SKM-1 (cell line): ENCODE data around the gene TNFRSF1B.

Source experiments
- DNase-seq: peaks from one replicate; lab custom pipeline; 2025; ENCODE audit not compliant: unreplicated experiment; lab: John Stamatoyannopoulos, UW

TNFRSF1B gene

DNA sequence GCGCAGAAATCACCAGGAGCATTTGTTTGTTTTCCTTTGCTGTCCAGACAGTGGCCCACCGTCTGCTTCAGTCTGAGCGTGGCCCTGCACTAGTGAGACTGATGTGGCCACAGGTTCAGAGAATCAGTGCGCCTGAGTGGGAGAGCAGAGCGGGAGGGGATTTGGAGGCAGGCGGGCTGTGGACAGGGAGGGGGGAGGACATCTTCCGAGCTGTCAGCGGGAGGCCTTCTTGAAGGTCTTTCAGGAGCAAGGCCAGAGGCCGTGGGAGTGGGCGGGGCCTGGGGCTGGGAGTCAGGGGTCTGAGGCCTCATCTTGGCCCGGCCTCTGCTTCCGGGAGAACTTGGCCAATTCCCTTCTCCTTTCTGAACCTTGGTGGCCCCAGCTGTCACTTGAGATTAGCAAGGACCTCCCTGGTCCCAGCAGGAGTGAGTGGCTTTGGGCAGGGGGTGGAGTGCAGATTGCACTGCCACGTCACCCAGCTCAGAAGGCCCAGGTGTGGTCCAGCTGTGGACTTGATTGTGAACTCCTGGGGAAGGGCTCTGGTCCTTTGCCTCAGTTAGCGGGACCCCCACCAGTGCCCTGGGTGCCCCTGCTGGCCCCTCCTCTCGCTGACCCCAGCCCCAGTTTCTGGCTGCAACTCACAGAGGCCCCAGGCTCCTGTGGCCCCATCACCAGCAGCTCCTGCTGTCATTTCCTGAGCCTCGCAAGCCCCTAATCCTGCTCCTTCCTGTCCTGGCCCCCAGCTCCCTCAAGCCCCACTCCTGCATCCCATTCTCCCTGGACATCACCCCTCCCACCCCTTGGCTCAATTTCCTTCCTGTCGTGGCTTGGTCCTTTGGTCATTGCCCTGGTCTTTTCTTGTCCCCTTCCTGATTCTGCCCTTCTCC lies 8.4 kb downstream of the TNFRSF1B start:
- no peak for DNase-seq

DNA sequence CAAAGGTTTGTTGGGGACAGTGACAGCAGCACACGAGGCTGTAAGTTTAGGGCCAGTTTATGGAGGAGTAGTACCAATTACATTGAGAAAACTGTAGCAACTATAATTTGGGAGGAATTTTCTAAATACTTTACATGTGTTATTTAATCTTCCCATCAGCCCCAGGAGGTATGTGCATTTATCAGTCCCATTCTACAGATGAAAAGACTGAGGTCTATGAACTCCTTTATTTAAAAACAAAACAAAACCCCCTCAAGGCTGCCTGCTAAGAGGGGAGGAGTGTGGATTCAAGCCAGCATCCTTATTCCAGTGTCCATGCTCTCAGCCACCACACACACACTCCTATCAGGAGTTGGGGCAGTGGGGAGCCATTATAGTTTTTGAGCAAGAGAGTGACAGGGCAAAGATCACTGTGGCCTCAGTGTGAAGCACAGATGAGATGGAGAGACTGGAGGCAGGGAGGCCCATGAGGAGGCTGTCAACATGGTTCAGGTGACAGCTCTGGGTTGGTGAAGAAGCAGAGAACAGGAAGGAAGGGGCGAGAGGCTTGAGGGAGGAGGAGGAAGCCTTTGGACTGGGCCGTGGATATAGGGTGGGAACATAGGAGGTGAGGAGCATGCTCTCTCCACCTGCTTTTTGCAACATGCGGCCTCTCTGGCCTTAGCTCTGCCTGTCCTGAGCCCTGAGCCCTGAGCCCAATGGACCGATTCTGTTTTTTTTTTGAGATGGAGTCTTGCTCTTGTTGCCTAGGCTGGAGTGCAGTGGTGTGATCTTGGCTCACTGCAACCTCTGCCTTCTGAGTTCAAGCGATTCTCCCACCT lies 9.7 kb downstream of the TNFRSF1B start:
- DNase-seq, result no peak

DNA sequence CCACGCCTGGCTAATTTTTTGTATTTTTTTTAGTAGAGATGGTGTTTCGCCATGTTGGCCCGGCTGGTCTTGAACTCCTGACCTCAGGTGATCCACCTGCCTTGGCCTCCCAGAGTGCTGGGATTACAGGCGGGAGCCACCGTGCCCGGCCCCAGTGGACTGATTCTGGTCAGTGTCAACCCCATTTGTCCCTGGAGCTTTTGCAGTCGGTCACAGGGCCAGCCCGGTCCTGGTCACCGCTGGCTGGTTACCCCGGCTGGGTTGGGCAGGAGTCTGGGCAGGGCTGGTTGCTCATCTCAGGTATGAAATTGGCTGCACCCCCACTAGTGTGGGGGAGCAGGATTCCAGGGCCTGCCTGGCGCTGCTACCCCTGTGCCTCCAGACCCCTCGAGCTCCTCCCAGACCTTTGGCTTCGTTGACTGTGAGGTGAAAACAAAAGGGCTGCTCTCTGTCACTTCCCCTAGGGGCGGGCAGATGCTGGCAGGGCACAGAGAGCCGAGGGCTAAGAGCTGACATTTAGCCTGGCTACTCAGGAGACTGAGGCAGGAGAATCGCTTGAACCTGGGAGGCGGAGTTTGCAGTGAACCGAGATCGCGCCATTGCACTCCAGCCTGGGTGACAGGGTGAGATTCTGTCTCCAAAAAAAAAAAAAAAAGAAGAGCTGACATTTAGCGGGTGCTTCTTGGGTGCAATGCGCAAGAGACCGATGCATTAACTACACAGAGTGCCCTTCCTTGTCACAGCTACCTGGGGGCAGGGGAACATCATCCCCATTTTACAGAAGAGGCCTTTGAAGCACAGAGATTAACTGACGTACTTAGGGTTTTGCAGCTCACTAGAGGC lies 10.6 kb downstream of the TNFRSF1B start:
- no peak for DNase-seq

DNA sequence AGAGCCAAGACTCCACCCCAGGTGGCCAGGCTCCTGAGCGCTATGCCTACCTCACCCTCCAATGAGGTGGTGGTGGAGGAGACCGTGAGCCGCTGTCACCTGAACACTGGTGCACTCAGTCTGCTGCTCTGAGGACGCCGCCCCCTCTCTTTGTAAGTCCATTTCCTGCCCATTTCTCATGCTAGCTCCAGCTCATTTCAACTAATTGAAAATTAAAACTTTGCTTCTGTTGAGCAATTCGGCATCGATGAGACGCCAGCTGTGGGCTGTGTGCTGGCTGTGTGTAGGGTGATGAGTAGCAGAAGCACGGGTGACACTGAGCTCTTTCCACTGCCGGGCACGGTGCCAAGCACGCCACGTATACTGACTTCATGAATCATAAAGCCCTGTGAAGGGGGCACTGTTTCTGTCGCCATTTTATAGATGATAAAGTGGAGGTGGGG lies 11.2 kb downstream of the TNFRSF1B start:
- peak; percentile 12 for DNase-seq

DNA sequence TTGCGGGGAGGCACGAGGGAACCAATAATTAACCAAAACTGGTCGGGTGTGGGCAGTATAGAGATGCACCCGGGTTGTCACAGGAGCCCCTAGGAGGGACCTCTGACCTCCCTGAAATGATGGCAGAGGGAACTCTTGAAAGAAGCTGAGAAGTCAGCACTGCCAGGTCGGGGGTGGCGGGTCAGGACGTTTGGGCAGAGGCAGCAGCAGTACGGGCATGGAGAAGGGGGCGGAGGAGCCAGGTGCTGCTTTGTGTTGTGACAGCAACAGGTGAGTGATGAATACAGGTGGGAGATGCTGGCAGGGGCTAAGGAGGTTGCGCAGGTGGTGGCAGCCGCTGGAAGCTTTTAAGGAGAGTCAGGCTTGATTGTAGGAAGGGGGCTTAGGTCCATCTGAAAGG lies 11.7 kb downstream of the TNFRSF1B start:
- no peak for DNase-seq

DNA sequence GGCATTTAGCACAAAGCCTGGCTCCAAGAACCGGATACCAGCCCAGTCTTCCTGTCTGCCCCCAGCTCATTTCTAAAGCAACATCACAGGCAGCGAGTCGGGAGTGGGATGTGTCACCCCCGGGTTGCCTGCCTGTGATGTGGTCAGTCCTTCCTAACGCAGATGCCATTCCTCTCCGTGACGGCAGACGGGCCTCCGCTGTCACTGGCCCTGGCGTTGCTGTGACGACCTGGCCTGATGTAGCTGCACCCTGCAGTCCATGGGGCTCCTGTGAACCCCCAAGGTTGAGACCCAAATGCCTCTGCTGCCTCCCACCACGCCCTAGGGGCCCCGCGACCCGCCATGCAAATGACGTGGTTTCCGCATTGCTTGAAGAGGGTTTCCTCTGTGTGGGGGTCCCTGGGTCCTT lies 12.3 kb downstream of the TNFRSF1B start:
- DNase-seq, result no peak

DNA sequence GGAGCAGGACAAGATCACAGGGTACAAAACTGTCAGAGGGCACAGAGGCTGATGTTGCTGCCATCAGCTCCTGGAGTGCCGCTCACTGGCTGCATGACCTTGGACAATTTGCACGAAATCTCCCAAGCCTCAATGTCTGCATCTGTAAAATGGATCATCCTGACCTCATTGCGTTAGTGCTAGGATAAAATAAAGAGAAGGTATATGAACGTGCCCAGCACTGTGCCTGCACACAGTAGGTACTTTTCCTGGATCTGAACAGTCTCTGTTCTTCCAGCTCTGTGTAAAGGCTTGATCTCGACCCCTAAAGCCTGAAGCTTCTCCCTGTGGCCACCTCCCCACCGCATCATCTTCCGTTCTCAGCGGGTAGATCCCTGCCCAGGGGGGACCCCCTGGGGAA lies 12.9 kb downstream of the TNFRSF1B start:
- no peak for DNase-seq

DNA sequence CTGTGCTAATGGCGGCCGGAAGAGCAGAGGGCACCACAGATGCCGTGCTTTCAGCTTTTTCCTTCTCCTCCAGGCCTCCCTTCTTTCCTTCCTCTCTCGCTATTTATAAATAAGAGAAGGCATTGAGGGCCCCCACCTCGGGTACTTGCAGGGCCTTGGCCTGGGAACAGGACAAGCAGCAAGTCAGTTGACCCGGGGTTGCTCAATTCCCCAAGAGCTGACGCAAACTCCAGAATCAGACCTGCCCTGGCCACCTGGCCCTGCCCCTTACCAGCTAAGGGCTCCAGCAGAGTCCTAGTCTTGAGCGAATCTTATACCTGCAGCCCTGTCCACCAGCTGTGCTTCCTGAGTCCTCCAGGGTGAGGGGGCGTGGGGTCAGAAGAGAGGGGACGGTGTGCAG lies 13.5 kb downstream of the TNFRSF1B start:
- peak; percentile 94 for DNase-seq

DNA sequence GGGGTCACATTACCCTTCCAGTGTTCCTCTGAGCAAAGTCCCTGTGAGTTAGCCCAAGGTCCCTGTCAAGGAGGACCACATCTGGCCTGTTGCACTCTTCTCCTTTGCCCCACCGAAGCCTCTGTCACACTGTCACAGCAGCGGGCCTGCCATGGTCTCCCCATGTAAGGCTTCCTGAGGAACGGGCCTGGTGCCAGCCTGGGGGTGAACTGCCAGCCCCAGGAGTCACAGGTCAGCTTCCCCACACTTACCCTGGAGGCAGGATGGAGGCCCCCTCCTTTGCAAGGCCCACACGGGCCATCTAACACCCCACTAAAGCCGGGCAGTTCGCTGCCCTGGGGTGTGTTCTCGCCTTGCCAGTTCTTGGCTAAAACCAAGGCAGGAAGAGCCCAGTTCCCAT lies 14.1 kb downstream of the TNFRSF1B start:
- DNase-seq, result no peak

DNA sequence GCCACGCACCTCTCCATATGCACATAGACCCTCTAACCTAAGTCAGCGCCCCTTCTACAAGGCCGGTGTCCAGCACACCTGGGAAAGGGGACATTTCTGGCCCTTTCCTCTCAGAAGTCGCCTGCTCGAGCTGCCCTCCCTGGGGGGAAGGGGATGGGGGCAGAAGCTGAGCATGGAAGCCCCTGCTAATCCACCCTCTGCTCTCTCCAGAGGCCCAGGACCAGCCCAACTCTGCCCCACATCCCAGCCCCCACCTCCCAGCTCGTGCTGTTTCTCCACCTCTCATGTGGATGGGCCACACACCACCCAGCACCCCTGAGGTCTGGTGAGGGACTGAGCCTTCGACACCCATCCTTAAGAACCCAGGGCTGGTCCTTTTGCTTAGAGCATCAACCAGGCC lies 14.8 kb downstream of the TNFRSF1B start:
- no peak for DNase-seq

DNA sequence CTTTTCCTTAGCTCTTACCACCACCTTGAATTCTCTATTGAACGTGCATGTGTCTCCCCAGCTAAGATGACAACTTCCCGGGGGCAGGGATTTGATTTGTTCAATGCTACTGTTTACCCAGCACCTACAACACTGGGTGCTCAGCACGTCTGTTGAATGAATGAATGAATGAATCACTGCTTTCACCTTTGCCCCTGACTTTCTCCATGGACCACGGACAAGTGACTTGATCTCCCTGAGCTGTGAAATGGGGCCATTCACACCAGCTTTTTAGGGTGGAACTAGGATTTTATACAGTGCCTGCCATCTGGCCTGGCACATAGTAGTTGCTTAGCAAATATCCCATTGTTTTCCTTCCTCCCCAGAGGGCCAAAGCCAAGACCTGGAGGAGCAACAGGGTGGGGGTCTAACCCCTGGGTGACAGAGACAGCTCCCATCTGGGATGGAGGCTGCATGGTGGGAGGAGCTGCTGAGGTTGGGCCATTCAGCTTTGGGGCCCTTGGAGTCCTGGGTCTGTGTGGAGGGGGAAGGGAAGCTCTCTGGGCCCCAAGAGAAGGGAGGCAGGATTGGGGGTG lies 15.7 kb downstream of the TNFRSF1B start:
- no peak for DNase-seq

DNA sequence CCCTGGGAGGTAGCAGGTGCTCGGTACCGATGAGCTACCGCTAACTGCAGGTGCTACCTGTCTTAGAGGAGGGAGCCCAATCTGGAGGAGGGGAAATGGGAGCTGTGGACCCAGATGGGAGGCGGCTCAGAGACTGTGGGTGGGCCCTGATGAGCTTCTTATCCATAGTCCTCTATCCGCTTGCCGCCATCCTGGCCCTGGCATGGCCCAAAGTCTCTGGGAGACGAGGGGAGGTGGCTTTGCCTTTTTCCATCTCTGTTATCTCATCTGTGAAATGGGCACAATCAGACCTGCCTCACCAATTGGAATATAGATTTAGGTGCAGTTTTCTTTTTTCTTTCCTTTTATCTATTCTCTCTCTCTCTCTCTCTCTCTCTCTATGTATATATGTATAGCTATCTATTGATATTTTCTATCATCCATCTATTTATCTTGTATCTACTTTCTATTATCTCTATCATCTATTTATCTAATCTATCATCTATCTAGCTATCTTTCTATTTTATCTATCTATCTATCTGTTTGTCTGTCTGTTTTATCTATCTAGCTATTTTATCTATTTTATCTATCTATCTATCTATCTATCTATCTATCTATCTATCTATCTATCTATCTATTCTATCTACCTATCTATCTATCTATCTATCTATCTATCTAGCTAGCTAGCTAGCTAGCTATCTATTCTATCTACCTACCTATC lies 16.5 kb downstream of the TNFRSF1B start:
- no peak for DNase-seq

DNA sequence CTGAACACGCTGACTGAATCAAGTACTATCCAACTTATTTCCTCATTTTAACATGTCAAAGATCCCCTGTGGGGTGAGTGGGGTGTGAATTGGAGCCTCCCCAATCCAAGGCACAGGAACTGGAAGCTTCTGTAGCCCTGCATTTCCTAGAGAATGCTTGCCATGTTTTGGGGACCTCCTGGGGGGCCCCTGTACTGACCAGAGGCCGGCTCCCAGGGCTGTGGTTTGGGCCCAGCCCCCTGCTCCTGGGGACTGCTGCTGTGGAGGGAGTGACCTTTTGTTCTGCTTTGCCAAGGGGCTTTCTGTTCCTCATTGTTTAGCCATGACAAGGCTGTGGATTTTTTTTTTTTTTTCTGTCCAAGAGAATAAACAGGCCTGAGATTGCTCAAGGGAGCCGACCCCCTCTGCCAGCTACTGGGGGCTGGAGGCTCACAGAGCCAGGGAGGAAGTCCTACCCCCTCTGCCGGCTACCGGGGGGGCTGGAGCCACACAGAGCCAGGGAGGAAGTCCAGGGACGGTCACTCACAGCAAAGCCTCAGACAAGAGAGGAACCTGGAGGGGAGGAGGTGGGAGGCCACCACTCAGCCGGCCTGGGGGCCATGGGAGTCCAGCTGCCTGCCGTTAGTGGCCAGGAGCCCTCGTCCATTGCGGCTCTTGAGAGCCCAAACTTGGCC lies 17.4 kb downstream of the TNFRSF1B start:
- DNase-seq, result peak; percentile 58

DNA sequence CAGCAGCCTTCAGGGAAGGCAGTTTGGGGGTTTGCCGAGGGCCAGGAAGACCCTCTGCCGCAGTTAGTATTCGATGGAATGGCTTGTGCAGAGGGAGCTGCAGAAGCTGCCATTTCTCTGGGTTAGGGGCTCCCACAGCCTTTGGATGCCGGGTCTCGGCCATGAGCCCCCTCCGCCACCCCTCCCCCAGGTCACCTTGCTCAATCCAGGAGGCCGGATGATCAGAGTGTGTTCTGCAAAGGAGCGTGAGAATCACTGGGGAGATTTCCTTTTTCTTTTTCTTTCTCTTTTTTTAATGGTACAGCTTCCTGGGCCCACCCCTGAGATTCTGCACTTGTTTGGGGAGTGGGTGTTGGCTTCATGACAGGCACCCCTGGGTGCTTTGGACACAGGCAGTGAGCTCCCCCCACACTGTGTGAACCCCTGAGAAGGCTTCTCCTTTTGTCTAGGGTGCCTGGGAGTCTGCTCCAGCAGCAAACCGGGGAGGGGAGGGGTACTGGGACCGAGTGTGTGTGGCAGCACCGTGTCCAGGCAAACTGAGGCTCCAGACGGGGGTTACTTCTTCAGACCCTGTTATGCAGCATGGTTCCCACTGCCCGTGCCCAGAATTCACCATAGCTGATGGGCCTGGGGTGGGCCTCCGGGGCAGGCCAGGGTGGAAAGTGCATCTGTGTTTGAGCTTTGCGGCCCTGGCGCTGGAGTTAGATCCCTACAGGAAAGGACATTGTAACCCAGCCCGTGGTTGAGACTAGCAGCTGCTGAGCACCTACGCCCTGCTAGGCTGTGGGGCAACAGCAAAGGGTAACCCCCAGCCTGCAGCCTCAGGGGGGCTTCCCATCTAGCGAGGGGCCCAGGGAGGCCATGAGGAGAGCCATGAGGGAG lies 18.5 kb downstream of the TNFRSF1B start:
- DNase-seq, result peak; percentile 28

DNA sequence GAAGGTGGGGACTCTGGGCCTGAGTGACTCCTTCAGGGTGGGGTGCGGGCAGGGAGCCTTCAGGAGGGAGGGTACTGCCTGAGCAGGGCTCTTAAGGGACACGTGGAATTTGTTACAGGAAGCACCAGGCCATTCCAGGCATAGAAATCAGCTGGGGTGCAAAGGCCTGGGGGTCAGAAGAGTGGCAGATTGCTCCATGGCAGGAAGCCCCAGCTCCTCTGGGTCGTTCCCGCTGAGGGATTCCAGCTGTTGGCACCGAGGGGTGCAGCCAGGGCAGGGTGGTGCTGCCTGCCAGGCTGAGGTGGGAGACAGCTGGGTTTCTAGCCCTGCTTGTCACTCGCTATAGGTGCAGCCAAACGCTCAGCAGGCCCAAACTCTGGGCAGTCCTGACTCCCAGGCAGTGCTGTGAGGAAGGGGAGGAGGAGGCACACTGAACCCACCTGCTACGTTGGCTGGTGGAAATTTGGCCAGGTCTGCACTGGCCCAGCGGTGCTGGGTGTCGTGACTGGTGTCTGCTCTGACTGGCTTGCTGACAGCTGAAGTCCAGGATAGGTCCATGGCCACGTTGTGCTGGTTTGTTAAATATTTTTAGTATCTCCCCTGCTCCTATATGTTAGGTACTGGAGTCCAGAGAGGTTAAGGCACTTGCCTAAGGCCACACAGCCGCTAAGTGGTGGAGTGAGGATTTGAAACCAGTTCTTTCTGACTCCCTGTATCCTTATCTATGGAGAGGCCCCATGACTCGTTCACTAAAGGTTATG lies 19.3 kb downstream of the TNFRSF1B start:
- DNase-seq, result no peak

DNA sequence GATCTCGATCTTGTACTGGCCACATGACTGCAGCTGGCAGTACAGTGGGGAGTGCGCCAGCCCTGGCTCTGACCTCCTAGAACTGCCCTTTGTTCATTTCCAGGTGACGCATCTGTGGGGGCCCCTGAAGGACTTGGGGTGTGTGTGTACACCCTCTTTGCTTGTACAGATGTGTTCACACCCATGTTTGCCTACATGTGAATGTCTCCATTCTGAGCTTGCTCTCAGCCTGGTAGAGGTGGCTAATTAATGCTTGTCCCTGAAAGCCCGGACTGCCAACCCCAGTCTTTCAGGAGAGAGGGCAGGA lies 19.8 kb downstream of the TNFRSF1B start:
- DNase-seq, result no peak

DNA sequence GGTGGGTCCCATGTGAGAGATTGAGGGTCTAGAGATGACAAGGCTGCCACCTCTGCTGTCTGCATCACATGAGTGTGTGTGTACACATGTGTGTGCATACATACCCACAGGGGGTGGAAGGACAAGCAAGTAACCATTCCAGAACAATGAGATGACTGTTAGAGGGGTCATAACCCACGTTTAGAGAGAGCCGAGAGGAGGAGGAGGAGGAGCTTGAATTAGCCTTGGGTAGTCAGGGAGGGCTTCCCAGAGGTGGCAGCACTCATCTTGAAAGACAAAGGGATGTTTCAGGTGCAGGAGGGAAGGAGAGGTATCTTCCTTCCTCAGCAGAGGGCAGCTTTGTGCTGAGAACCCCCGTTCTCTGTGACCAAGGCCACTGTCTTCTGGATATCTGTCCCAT lies 21.3 kb downstream of the TNFRSF1B start:
- no peak for DNase-seq

DNA sequence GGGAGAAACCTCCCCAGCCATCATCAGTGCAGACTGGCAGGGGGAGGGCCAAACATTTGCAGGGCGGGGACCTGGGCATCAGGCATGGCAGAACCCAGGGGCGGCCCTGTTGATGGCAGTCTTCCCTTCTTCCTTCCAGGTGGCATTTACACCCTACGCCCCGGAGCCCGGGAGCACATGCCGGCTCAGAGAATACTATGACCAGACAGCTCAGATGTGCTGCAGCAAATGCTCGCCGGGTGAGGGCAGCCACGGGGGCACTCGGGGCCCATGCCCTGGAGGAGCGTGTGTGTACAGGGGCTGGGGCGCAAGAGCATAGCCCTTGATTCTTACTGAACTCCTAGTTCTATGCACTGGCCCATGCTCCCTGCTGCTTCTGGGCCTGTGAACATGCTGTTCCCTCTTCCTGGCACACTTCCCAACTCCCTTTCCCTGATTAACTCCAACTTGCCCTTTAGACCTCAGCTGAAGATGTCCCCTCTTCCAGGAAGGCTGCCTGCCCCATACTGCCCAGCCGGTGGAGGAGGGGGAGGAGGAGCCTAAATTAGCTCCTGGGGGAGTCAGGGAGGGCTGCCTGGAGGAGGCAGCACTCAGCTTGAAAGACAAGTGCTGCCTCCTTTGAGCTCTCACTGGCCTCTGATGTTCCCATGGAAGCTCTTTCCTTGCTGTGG lies 22.0 kb downstream of the TNFRSF1B start:
- DNase-seq, result no peak
